DOHH2 (cell line): ENCODE data around the gene ZBTB16.
A peak's percentile ranks its signal among the peaks of the same experiment; 100 is the strongest.

Experiments
- H3F3A ChIP-seq: fragments of 200-600 bp; sonication (generic), shearing (Covaris generic); 2 replicates; pipeline ENCODE4 v1.6.0; 2016; ENCODE audit warnings: antibody characterized with exemption, mild to moderate bottlenecking; ENCODE audit not compliant: control insufficient read depth, insufficient read depth
- H3K27ac ChIP-seq: fragments of 200-600 bp; sonication (generic); 2 replicates; pipeline ENCODE4 v1.5.1; 2014; ENCODE audit warnings: low read depth, mild to moderate bottlenecking, low read length, moderate library complexity
- H3K27me3 ChIP-seq: fragments of 200-600 bp; sonication (generic); 2 replicates; pipeline ENCODE4 v1.6.1; 2014; ENCODE audit warnings: mild to moderate bottlenecking, low read length, mixed read lengths; ENCODE audit not compliant: control insufficient read depth
- H3K36me3 ChIP-seq: fragments of 200-600 bp; sonication (generic); 2 replicates; pipeline ENCODE4 v1.6.1; 2014; ENCODE audit warnings: mild to moderate bottlenecking, low read length, moderate library complexity, mixed read lengths; ENCODE audit not compliant: control insufficient read depth
- H3K4me1 ChIP-seq: fragments of 200-600 bp; sonication (generic); 2 replicates; pipeline ENCODE4 v1.6.1; 2014; ENCODE audit warnings: mild to moderate bottlenecking, low read length, mixed read lengths; ENCODE audit not compliant: control insufficient read depth
- H3K4me2 ChIP-seq: fragments of 200-600 bp; sonication (generic); 2 replicates; pipeline ENCODE4 v1.6.0; 2014; ENCODE audit warnings: mild to moderate bottlenecking, low read length, moderate library complexity
- H3K4me3 ChIP-seq: fragments of 200-600 bp; sonication (generic); 2 replicates; pipeline ENCODE4 v1.5.1; 2014; ENCODE audit warnings: mild to moderate bottlenecking, low read length, mixed read lengths
- H3K79me2 ChIP-seq: fragments of 200-600 bp; sonication (generic); 2 replicates; pipeline ENCODE4 v1.6.1; 2014; ENCODE audit warnings: mild to moderate bottlenecking, low read length, mixed read lengths; ENCODE audit not compliant: control insufficient read depth
- H3K9me2 ChIP-seq: fragments of 200-600 bp; sonication (generic); replicated peaks from 2 replicates; pipeline ENCODE4 v1.6.1; 2014; ENCODE audit warnings: mild to moderate bottlenecking, low read length, mixed read lengths; ENCODE audit not compliant: control insufficient read depth
- H3K9me3 ChIP-seq: fragments of 200-600 bp; sonication (generic); 2 replicates; pipeline ENCODE4 v1.6.1; 2014; ENCODE audit warnings: antibody characterized with exemption, low read length, mixed read lengths; ENCODE audit not compliant: control insufficient read depth, insufficient read depth
- H4K20me1 ChIP-seq: fragments of 200-600 bp; sonication (generic); 2 replicates; pipeline ENCODE4 v1.6.0; 2014; ENCODE audit warnings: low read depth, mild to moderate bottlenecking, antibody characterized with exemption, low read length, moderate library complexity; ENCODE audit not compliant: control insufficient read depth, insufficient read depth
- EZH2phosphoT487 ChIP-seq: fragments of 200-600 bp; sonication (generic); IDR thresholded peaks from 2 replicates; pipeline ENCODE4 v1.6.1; 2017; ENCODE audit warnings: borderline replicate concordance, mild to moderate bottlenecking, antibody characterized with exemption, low read length, moderate library complexity, mixed read lengths
- TF ChIP-seq, protein P1 (sequence below): fragments of 200-600 bp; sonication (generic); IDR thresholded peaks from one replicate; pipeline ENCODE4 v1.5.1; 2014; ENCODE audit warnings: antibody characterized with exemption, mild to moderate bottlenecking, low read depth, low read length; ENCODE audit not compliant: poor library complexity, severe bottlenecking

The ZBTB16 gene

DNA sequence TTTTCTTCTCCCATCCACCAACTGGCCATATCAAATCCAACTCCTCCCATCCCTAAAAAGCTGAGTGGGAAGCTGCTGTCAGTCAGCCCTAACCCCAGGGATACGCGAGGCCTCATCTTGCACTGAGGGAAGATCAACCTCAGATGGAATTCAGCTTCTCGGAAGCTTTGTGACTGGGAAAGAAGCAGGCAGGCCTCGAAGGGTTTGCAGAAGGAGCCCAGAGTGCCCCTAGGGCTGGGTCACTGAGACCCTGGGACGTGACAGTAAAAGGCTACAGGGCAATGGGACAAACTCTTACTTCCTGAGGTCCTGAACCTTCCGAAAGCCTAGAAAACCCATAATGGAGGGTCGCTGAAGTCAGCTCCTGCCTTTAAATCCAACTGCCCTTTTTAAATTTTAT lies 202.3 kb downstream of the ZBTB16 start:
- Histone ChIP-seq H4K20me1 (no peaks in the 10 kb centered on the region), H3K79me2 (no peaks in the 10 kb centered on the region), H3K27ac (no peak overlapping the region), H3K27me3 (peaks cover 5% of the 10 kb centered on the region; the same call in 1 of the 2 replicates), H3K4me1 (peaks cover 23% of the 10 kb centered on the region), H3K9me3 (no peaks in the 10 kb centered on the region), H3F3A (no peaks in the 10 kb centered on the region), H3K4me2 (no peak overlapping the region), H3K4me3 (no peak overlapping the region), H3K9me2 (no peaks in the 10 kb centered on the region), H3K36me3 (no peaks in the 10 kb centered on the region)
- TF ChIP-seq EZH2phosphoT487: no peak
- TF ChIP-seq, protein P1, sequence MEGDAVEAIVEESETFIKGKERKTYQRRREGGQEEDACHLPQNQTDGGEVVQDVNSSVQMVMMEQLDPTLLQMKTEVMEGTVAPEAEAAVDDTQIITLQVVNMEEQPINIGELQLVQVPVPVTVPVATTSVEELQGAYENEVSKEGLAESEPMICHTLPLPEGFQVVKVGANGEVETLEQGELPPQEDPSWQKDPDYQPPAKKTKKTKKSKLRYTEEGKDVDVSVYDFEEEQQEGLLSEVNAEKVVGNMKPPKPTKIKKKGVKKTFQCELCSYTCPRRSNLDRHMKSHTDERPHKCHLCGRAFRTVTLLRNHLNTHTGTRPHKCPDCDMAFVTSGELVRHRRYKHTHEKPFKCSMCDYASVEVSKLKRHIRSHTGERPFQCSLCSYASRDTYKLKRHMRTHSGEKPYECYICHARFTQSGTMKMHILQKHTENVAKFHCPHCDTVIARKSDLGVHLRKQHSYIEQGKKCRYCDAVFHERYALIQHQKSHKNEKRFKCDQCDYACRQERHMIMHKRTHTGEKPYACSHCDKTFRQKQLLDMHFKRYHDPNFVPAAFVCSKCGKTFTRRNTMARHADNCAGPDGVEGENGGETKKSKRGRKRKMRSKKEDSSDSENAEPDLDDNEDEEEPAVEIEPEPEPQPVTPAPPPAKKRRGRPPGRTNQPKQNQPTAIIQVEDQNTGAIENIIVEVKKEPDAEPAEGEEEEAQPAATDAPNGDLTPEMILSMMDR: no peak

DNA sequence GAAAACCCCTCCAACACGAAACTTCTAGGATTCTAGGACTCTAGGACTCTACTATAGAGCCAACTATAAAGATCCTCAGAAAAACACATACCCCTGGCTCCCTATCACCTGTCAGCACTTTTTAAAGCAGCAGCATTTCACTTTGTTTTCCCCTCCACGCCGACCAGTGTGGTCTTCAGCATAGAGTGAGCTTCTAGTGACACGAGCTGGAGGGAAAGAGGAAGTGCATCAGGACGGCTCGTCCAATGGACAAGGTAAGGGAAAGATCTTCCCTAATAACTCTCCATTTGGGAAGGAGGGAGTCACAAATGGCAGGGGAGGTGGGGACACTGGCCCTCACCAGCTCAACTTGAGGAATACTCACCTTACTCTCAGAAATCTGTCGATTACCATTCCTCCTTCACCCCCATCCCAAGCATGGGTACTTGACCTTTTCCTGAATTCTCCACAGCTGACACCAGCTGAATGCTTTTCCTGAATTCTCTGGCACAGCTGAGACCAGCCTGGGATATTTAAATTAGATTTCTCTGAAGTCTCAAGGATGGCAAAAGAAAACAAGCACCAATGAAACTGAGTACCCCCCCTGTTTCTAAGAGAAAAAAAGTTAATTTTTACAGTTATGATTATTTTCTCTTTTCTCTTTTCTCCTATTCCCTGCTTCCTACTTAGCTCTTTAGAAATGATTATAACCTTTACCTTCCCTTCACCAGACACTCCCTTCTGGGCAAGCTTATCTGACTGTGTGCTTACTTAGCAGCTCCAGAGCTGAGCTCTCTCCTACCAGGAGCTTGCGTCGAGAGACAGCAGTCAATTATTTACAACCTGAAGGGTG lies 203.4 kb downstream of the ZBTB16 start:
- H3K4me3 ChIP-seq: no peak overlapping the region
- H3K27me3 ChIP-seq: peaks cover 5% of the 10 kb centered on the region; the same call in 1 of the 2 replicates
- no peaks in the 10 kb centered on the region for H3K36me3 ChIP-seq
- no peak overlapping the region for H3K4me2 ChIP-seq
- no peaks in the 10 kb centered on the region for H4K20me1 ChIP-seq
- TF ChIP-seq, protein P1: peak; percentile 64
- no peak for TF ChIP-seq EZH2phosphoT487
- peaks cover 23% of the 10 kb centered on the region for H3K4me1 ChIP-seq
- no peaks in the 10 kb centered on the region for H3F3A ChIP-seq
- no peaks in the 10 kb centered on the region for H3K9me3 ChIP-seq
- H3K9me2 ChIP-seq: no peaks in the 10 kb centered on the region
- no peaks in the 10 kb centered on the region for H3K79me2 ChIP-seq
- no peak overlapping the region for H3K27ac ChIP-seq

DNA sequence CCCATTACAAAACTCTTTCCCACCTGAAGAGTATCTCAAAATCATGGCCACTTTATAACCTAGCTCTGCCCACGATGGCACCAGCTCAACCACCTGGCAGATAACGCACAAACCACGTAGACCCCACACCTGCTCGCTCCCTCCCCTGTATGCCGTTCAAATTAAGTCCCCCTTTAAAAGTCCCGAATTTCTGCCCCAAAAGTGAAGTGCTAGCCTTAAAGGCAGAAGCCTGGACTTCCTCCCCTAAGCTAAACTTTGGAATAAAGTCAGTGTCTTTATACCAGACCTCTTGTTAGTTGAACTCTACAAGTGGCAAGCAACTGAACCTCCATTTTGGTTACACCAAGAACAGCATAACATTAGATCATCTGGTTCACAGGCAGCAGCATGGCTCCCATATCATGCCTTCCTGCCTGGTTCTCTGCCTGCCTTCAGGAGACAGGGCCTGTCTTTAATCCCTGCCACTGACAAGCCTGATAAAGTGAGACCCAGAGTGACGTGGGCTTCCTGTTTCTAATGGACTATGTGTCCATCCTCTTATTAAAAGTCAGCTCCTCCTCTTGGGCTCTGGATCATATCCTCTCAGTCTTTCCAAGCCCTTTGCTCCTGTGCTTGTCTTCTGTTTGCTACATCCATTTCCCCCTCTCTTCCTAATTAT lies 204.1 kb downstream of the ZBTB16 start:
- no peaks in the 10 kb centered on the region for H3K79me2 ChIP-seq
- H3K9me2 ChIP-seq: no peaks in the 10 kb centered on the region
- H3K4me1 ChIP-seq: peaks cover 18% of the 10 kb centered on the region
- no peak overlapping the region for H3K4me3 ChIP-seq
- H3K9me3 ChIP-seq: no peaks in the 10 kb centered on the region
- no peak for TF ChIP-seq EZH2phosphoT487
- TF ChIP-seq, protein P1: no peak
- H3F3A ChIP-seq: no peaks in the 10 kb centered on the region
- H3K27ac ChIP-seq: no peak overlapping the region
- H4K20me1 ChIP-seq: no peaks in the 10 kb centered on the region
- peaks cover 5% of the 10 kb centered on the region; the same call in 1 of the 2 replicates for H3K27me3 ChIP-seq
- no peaks in the 10 kb centered on the region for H3K36me3 ChIP-seq
- no peak overlapping the region for H3K4me2 ChIP-seq
